Cardiac atrium fibroblast (primary cell): ENCODE data around the gene NKAPL. TPM values are rescaled to one million over a fixed set of nuclear protein-coding genes. Genes with fewer than 3 reads are reported as not detected.

Experiments used
- total RNA-seq: library from RNA; depleted of rRNA; stranded (reverse); fragments of >200 nt; gene quantifications from 2 replicates; pipeline ENCODE4 v1.2.3, GENCODE V29; 2015

Gene NKAPL
- total RNA-seq, result 0.36 and 2.3 TPM in 2 replicates

DNA sequence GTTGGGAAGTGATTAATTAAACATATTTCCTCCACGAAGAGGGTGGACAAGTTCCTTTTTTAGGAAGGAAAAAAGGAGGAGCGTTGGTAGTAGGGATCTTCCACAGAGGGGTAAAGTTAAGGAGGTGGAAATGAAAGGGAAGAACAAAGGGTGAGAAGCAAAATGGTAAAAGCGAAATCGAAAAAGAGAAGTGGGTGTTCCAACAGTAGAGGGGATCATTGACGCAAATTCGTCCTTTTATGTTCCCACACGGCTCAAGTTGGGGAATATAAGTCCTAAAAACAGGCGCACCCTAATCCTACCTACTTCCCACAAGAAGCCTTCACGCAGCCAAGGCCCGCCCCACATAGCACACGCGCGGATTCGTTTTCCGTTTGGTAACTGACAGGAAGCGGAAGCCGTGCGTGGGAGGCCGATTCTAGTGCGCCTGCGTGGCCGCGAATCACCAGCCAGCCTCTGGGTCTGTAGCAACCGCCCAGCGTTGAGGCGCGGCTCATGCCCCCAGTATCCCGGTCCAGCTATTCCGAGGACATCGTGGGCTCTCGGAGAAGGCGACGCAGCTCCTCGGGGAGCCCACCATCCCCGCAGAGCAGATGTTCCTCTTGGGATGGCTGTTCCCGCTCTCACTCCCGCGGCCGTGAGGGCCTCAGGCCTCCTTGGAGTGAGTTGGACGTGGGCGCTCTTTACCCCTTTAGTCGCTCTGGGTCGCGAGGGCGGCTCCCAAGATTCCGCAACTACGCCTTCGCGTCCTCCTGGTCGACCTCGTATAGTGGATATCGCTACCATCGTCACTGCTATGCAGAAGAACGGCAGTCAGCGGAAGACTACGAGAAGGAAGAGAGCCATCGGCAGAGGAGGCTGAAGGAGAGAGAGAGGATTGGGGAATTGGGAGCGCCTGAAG lies at the start of gene NKAPL:
Gene NKAPL, plus strand, starts transcription at position 421 of the 901 bp plus-strand sequence. Its CDS starts 75 bp downstream, at position 496.

DNA sequence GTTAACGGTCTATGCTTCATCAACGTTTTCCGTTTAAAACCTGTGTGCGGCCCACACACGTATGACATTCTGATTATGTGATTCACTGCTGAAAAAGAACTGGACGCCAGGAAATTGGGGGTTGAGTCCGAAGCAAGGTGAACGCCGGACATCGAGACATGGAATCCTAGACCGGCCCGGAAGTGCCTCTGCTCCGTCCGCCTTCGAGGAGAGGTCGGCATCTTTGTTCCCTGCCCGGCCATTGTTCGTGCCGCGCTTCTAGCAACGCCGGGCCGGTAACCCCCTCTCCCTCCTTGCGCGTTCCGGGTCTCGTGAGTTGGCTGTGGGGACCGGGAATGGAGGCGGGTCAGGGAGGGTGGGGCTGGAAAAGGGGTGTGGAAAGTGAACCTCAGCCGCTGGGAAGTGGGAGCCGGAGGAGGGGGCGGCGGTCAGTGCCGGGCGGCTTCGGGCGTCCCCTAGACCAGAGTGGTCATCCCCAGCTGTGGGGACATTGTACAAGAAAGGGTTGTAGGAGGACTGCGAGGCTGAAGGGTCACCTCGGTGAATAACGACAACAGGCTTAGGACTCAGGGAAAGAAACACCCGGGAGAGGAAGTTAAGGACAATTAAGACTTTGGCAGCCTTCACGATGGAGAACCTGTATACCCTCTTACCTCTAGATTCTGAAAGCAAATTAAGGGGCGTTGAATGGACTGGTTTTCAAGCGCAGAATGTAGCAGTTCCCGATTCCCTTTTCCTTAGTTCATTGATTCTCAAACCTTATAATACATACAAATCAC lies 33.9 kb upstream of the NKAPL start, which contains the start of gene ZSCAN9:
Gene ZSCAN9, plus strand, starts transcription at position 220 of the 779 bp plus-strand sequence. CDS start 1,810 bp downstream, outside the sequence.

DNA sequence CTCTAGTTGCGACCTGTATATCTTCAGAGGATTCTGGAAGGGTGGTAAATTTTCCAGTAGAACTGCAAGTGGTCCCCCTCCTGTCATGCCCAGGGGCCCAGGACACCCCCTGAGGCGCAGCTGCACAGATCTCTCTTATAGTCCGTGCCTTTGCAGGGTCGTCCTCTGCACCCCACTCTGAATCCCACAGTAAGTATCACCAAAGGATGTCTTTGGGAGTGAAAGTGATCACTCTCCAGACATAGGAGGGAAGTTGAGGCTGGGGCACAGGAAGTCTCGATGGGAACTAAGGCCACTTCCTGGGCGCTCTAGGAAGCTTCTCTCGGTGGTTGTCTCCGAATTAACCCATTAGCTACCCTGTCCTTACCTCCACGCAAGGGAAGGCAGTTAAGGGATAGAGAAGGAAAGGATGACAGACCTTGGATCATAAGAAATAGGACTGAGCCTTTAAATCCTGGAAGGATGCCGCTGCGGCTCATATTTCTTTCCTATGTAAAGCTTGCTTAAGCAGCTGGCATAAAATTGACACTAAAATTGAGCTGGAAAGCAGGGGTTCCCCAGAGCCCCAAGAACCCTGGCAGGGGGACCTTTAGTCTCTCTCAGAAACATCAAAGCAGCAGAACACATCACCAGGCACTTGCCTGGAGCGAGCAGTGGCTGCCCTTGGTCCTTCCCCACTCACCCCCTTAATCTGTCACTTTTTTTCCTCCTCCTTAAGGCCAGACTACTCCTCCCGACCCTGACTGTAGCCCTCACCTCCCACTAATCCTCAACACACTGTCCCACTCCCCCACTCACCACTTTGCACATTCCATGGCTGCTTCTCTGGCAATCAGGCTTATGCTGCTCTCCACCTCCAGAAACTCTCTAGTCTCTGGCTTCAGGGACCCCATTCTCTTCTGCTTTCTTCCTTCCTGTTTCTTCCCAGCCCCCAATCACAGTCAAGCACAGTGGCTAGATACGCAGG lies 6.8 kb upstream of the NKAPL start, which contains the start of gene ZKSCAN4:
Gene ZKSCAN4, minus strand, starts transcription at position 261 of the 967 bp plus-strand sequence. CDS start 289 bp downstream, outside the sequence.

GRCh38 chr6:28266962-28267694 lies 8.0 kb downstream of the NKAPL start, which contains the start of gene ZSCAN26:
TSS of gene ZSCAN26 (plus strand) at chr6:28267143. CDS start at chr6:28271920, 4,777 bp downstream.

DNA sequence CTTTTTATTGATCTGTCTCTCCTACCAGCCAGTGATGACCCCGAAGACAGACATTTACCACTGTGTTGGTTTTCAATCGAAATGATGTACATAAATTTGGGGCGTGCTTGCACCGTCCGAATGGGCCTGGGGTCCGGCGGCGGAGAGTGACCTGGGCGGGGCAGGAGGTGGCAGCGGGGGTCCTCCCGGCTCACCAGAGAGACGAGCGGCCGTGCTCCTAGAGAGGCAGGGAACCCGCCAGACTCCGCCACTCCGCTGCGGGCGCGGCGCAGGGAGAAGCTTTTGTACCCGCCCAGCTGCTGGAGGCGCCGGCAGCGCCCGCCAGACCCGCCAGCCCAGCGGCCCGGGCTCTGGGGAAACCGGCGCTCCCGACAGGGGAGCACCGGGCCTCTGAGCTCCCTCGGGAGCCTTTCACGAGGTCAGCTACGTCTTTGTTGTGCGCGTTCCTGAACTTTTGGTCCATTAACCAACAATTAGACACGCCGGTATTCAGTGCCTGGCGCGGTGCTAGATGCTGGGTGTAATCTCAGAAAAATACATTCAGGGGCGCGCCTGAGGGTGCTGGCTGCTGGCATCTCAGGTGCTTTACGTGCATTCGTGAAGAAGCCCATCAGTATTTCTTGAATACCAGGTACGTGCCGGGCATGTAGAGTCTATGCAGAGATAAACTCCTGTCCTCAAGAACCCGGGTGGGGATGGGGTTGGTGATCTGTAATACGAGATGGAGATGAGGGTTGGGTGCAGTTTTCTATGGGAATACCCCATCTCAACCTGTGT lies 22.4 kb downstream of the NKAPL start, which contains the start of gene PGBD1:
Gene PGBD1, plus strand, starts transcription at position 285 of the 777 bp plus-strand sequence. CDS start 2,242 bp downstream, outside the sequence.

Other genes starting within 250 kb of the NKAPL start
- 0.16 and 0.36 TPM in 2 replicates for gene ZNF165, start 178.7 kb upstream of the NKAPL start, total RNA-seq
- gene ZSCAN16, start 134.7 kb upstream of the NKAPL start, total RNA-seq, result 3.4 TPM in 1 of 2 replicates, not detected in the other
- 7.2 and 10.4 TPM in 2 replicates for gene ZKSCAN8, start 117.4 kb upstream of the NKAPL start, total RNA-seq
- gene ZSCAN9, start 34.0 kb upstream of the NKAPL start, total RNA-seq, result 1.8 and 3.7 TPM in 2 replicates
- 2.5 and 2.6 TPM in 2 replicates for gene ZKSCAN4, start 7.0 kb upstream of the NKAPL start, total RNA-seq
- gene ZSCAN26, start 7.8 kb downstream of the NKAPL start, total RNA-seq, result 11.8 and 15.9 TPM in 2 replicates
- 1.3 and 2.4 TPM in 2 replicates for gene PGBD1, start 22.3 kb downstream of the NKAPL start, total RNA-seq
- 10.5 and 18.0 TPM in 2 replicates for gene ZSCAN31, start 76.9 kb downstream of the NKAPL start, total RNA-seq
- gene ZKSCAN3, start 90.7 kb downstream of the NKAPL start, total RNA-seq, result 1.6 and 2.2 TPM in 2 replicates
- 1.3 and 2.0 TPM in 2 replicates for gene ZSCAN12, start 140.4 kb downstream of the NKAPL start, total RNA-seq
- gene ZSCAN23, start 184.2 kb downstream of the NKAPL start, total RNA-seq, result 0.36 and 0.81 TPM in 2 replicates